ENCODE data around the gene NTN1.

GRCh38 chr17:9121186-9121820, 100.0 kb downstream of the NTN1 start:
- no peak for TF ChIP-seq CTCF (IDR thresholded peaks at IDR 0.05)
- no peak for TF ChIP-seq POLR2A (IDR thresholded peaks at IDR 0.05)

Measured in uterus (tissue), 2 donors.